Daoy (cell line): Measurements from ENCODE around the gene SORL1. TPM values are rescaled to one million over a fixed set of nuclear protein-coding genes. Genes with fewer than 3 reads are reported as not detected.
"Not testable (repeated sequence)": the region's sequence is repeated elsewhere in the genome, so short reads cannot be mapped to it uniquely, and the experiment has no call there.

ENCODE experiments used
- DNase-seq: peaks from one replicate; pipeline ENCODE4 v3.0.0-alpha.2; 2015; ENCODE audit warnings: low read depth
- total RNA-seq: library from RNA; depleted of rRNA; stranded (reverse); fragments of >200 nt; shearing (Covaris generic); gene quantifications from 2 replicates; pipeline ENCODE4 v1.2.3, GENCODE V29; 2014

SORL1 gene
- total RNA-seq, 1 experiment from 2014 or later: 1.6 TPM

GRCh38 chr11:121563900-121564822, 112.0 kb downstream of the SORL1 start:
- no peak for DNase-seq

GRCh38 chr11:121564948-121565684, 113.0 kb downstream of the SORL1 start:
- no peak for DNase-seq

- DNase-seq: no peak
These were observed 114.4 kb downstream of the SORL1 start for GRCh38 chr11:121566279-121567168.

- DNase-seq: peak; percentile 19
These were observed 115.9 kb downstream of the SORL1 start for GRCh38 chr11:121567995-121568394.

DNA sequence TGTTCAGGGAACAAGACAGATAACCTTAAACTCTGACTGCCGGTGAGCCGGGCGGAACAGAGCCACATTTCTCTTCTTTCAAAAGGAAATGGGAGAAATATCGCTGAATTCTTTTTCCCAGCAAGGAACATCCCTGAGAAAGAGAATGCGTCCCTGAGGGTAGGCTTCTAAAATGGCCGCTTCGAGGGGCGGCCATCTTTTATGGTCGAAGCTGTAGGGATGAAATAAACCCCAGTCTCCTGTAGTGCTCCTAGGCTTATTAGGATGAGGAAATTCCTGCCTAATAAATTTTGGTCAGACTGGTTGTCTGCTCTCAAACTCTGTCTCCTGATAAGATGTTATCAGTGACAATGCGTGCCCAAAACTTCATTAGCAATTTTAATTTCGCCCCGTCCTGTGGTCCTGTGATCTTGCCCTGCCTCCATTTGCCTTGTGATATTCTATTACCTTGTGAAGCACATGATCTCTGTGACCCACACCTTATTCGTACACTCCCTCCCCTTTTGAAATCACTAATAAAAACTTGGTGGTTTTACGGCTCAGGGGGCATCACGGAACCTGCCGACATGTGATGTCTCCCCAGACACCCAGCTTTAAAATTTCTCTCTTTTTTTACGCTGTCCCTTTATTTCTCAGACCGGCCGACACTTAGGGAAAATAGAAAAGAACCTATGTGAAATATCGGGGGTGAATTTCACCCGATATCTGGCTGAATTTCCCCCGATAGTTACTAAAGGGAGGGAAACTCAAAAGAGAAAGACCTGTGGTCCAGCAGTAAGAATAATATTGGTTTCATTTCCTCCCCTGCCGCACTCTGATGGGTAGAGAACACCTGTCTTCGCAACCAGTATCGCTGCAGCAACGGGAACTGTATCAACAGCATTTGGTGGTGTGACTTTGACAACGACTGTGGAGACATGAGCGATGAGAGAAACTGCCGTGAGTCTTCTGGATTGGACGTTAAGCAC, 117.5 kb downstream of the SORL1 start:
- DNase-seq: not testable (repeated sequence)

- DNase-seq: no peak
These were observed 118.3 kb downstream of the SORL1 start for GRCh38 chr11:121570453-121570852.

DNA sequence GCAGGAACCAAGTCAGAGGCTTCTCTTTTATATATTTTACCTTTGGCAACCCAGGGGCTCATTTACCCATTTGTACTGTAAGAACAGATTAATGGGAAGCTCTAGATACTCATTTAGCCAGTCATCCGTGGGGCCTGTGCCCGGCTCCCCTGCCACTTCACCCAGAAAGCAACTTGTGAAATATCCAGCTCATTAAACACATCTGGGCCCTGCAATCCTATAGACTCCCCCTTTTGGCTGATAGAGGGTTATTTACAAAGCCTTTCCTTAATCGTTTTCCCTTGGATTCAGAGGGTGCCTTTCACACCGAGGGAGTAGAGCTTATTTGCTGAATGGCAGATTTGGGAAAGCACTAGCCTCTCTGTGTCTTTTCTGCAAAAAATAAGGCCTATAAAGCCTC, 119.4 kb downstream of the SORL1 start:
- DNase-seq: no peak

- DNase-seq: no peak
These were observed 120.5 kb downstream of the SORL1 start for GRCh38 chr11:121572571-121573059.

GRCh38 chr11:121574801-121575200, 122.7 kb downstream of the SORL1 start:
- DNase-seq: no peak

DNA sequence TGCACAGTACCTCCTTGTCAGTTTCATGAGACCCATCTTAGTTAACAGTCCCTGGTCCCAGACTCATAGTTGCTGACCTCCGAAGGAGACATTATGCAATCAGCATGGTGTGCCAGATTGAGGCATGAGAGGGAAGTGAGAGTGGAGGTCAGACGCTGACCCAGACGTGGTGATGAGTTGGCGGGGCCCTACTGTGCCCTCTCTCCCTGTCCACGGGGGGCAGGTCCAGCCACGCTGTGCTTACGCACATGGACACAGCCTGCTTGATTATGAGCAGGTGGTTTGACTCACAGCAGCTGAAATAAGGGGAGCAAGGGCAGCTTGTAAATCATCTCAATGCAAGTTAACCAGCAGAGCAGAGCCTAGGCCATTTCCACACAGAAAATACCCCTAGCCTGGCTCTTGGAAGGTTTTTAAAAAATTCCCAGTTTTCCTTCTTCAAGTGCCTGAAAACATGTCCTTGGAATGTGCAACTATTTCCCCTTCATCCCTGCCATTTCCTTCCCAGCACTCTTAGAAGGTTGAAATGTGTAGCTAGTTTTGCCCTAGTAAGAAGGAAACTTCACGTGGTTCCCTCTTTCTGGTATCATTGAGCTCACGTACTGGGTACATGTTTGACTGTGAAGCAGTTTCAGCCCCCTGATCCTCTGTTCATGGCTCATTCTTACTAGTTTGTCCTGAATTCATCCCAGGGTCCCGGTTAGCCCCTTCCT, 123.3 kb downstream of the SORL1 start:
- peak; percentile 16 for DNase-seq

DNA sequence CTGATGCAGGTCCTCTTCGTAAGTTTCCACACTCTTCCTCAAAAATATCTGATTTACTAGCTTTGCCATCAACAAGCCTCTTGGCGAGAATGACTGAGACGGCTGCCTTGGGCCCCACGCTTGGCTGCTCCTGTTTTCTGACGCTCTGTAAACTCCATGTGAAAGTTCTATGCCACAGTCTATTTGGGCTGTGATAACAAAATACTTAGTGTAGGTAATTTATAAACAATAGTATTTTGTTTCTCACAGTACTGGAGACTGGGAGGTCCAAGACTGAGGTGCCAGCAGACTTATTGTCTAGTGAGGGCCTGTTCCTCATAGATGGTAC, 123.8 kb downstream of the SORL1 start:
- no peak for DNase-seq

DNA sequence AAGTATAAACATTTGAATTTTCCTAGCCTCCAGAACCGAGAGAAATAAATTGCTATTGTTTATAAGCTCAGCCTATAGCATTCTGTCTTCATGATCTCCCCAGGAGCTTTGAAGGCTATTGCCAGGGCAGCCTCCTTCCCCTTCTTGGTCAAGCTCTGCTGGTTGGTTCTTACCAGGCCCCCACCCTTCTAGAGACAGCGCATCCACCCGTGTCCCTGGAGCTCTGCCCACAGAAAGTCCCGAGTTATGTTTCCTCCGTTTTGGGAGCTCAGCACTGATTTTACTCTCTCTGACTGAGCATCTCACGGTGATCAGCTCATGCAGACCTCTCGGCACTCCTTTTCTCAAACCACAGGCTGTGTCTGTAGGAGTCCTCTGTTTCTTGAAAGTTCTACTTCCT, 124.4 kb downstream of the SORL1 start:
- DNase-seq: no peak

GRCh38 chr11:121577106-121577848, 125.2 kb downstream of the SORL1 start:
- DNase-seq: no peak

GRCh38 chr11:121578251-121578976, 126.3 kb downstream of the SORL1 start:
- DNase-seq: no peak

GRCh38 chr11:121580154-121580553, 128.0 kb downstream of the SORL1 start:
- DNase-seq: no peak

DNA sequence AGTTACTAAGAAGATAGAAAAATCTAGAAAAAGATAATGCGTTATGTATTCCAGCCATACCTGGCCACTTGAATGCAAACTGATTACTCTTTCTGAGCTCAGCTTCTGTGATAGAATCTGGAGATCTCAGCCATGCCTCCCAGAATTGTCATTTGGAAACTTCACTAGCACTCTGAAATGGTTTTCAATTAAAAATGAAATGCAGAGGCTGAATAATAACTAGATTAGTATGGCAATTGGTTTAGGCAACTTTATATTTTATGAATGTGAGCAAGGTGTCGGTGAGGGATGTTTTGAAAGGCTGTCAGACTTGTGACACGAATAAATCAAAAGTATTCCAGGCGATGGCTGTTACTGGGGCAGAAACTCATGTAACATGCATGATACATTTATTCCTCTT, 129.5 kb downstream of the SORL1 start:
- DNase-seq: no peak

DNA sequence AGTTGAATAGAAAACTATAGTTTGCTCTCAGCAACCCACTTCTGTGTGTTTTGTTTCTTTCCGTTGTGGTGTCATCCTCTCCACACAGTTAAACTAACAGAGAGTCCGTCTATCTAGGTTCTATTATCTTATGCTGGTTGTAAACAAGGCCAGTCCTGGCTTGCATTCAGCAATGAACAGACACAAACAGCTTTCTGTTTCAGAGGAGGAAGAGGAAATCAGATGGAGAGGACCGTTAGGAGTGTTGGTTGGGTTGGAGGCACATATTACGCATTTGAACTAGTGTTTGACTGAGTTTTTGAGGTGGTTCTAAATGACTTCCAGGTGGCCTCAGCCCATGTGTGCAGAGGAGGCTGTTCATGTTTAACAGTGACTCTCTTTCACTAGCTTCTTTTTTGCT, 130.2 kb downstream of the SORL1 start:
- DNase-seq: no peak

DNA sequence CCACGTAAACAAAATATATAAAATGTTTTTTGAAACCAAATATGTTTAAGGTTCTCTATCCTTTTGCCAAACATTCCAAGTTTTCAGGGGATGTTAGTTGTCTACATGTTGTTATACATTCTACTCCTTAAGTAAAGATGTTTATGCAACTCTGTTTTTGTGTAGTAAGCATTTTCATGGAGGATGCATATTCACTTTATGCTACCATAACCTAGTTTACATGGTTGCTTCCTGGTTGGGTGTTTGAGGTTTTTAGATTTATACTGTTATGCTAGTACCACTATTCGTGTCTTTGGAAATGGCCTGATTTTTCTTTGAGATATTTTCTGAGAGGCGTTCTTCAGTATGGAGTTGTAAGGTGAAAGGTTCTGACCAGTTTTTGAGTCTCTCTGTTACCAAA, 131.7 kb downstream of the SORL1 start:
- DNase-seq: no peak

DNA sequence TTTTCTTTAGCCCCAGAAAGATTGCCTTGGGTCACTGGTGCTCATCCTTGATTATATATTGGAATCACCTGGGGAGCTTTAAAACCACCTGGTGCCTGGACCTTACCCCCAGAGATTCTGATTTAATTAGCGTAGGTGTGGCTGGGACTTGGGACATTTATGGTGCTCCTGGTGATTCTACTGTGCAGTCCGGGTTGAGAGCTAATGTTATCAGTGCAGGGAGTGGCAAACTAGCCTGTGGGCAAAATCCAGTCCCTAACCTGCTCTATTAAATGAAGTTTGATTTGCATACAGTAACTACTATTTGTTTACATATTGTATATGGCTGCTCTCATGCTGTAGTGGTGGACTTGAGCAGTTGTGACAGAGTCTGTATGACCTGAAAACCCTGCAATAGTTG, 134.6 kb downstream of the SORL1 start:
- no peak for DNase-seq
